DLD1 (cell line): Measurements from ENCODE around the gene OR10V1.

Experiments used
- in situ Hi-C: cut with HindIII; loops from 2 replicates; pipeline ENCODE4 v1.10.0; 2017; ENCODE audit warnings: low sequenced_read_pairs

OR10V1 gene, protein sequence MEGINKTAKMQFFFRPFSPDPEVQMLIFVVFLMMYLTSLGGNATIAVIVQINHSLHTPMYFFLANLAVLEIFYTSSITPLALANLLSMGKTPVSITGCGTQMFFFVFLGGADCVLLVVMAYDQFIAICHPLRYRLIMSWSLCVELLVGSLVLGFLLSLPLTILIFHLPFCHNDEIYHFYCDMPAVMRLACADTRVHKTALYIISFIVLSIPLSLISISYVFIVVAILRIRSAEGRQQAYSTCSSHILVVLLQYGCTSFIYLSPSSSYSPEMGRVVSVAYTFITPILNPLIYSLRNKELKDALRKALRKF

DNA sequence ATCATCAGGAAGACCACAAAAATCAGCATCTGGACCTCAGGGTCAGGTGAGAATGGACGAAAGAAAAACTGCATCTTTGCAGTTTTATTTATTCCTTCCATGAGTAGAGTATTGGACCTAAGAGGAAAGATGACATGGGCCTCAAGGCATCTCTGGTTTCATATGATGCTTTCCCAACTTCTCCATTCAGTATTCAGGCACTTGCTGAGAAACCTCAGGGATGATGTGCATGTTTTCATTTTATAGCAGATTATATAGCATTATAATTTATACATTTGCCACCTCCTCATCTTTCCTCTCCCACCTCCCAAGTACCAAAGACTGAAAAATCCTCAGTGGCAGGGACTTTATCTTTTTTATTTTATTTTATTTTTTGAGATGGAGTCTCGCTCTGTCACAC lies at the start of gene OR10V1:
OR10V1 (minus strand) TSS at position 101 of the 400 bp plus-strand sequence; CDS start at position 101, 0 bp downstream.
- in situ Hi-C loops = no loop called here

GRCh38 chr11:59761993-59762392 lies 48.3 kb upstream of the OR10V1 start:
- in situ Hi-C loops = no loop called here

DNA sequence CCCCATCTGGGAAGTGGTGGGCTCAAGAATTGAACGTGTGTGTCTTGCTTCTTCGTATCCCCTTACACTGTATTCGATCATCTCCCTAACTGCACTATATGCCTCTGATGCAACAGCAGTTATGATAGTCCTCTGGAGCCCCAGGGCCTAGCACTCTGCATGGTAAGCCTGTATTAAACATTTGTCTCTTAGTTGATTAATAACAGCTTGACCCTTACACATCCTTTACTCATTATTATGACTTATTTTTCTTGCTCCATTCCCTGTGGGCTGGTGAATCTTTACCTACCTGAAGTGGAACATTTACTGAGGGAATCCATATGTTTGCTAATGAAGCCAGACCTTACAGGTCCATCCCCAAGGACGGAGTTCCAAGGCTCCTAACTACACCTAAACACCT lies 47.1 kb upstream of the OR10V1 start:
- in situ Hi-C loops = no loop called here

GRCh38 chr11:59759900-59760299 lies 46.3 kb upstream of the OR10V1 start:
- in situ Hi-C loops = no loop called here

GRCh38 chr11:59758401-59759037 lies 44.9 kb upstream of the OR10V1 start:
- in situ Hi-C loops = no loop called here

GRCh38 chr11:59756845-59757244 lies 43.2 kb upstream of the OR10V1 start:
- in situ Hi-C loops = no loop called here

DNA sequence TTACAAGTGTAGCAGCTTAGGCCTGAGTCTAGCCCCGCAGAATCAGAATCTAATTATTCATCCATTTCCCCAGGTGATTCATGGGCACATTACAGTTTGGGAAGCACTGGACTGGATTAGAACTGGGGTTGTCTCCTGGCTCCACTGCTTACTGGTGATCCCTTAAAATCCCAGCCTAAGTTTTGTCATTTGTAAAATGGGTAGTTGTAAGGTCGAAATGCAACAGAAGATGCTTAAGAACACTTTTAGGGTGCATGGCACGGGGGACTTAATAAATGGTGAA lies 42.9 kb upstream of the OR10V1 start:
- in situ Hi-C loops = no loop called here

DNA sequence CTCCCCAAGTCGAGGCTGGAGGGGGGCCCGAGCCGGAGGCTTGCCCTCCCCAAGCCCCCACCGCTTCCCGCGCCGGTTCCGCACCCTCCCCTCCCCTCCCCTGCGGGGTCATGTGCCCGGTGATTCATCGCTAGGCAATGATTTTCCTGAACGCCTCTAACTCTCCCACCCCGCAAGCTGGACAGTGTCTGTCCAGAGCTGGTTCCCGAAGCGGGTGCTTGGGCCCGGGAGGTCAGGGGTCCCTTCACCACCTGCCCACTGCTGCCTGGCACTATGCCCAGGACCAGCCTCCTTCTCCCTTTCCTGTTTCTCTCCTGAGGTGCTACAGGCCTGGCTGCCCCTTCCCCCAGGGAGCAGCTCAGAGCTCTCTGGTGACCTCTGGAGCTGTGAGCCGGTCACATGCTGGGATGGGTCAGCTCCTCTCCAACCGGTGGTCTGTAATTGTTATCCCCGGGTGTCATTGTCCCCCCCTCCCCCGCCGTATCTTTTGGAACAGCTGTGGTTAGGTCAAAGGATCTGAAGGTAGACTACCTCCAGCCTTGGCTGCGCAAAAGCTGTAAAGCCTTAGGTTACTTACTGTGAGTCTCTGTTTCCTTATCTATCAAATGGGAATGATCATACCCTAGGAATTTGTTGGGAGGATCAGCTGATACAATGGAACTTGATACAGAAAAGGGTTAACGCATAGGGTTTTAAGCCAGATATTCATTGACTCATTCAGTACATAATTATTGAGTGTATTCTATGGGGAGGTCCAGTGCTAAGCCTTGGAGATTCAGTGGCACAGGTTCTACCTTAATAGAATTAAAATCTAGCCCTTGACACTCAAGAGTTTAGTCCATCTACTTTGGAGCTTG lies 42.3 kb upstream of the OR10V1 start:
- in situ Hi-C loops = no loop called here

DNA sequence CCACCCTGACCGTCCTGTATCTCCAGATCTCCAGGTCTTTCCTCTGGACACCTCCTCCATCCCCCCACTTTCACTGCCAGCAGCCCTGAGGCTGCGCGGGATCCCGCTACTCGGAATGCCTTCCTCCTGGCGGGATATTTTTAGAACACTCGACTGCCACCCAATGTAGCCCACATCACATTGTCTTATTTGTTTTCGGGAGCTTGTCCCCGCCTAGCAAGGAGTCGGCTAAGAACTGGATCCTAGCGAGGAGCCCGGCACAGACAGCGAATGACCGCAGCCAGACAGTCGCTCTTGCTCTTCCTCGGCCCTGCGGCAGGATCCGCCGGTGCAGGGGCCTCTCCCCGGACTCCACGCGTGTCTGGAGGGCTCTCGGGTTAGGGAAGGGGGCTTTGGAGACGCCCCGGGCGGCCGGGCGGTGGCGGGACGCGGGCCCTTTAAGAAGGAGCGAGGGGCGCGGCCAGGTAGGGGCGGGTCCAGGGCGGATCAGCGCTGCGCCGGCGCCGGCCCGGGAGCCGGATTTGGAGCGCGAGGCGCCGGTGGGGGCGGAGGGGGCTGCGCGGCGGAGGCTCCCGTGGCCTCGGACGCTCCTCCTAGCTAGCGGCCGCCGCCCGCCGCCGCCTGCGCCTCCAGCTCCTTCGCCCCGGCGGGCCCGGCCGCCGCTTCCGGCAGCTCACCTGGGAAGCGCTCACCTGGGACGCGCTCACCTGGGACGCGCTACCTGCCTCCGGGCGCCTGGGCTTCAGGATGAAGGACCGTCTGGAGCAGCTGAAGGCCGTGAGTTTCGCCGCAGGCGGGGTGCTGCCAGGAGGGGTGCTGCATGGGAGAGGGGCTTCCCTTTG lies 41.4 kb upstream of the OR10V1 start, which contains the start of gene STX3:
STX3 (plus strand) TSS at position 518 of the 842 bp plus-strand sequence; CDS start at position 748, 230 bp downstream.
- in situ Hi-C loops = no loop called here

- in situ Hi-C loops = no loop called here
These were observed 40.8 kb upstream of the OR10V1 start for GRCh38 chr11:59754494-59754858.

GRCh38 chr11:59753650-59754493 lies 40.2 kb upstream of the OR10V1 start:
- in situ Hi-C loops = no loop called here

- in situ Hi-C loops = no loop called here
These were observed 32.5 kb upstream of the OR10V1 start for GRCh38 chr11:59746111-59746510.

DNA sequence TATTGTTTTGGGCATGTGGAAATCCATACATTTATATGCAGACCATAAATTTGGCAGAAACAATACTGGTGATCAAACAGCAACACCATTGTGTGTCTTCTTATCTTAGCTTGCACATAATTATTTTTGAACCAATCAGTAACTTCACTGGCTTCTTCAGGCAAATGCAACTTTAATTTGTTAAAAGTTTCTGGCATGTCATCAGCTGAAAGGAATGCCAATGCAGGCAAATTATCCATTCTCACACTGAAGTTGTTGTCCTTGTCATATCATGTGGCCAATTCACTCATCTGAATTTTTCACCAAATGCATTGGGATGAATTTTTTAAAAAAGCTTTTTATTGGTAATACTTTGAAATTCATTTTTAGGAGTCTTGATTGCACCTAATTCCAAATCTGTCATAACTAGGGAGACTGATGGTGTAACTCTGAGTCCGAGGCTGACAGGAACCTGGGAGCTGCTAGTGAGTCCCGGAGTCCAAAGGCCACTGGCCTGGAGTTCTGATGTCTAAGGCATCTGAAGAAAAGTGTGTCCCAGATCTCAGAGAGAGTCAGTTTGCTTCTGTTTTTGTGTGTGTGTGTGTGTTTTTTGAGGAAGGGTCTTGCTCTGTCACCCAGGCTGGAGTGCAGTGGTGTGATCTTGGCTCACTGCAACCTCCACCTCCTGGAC lies 17.4 kb upstream of the OR10V1 start:
- in situ Hi-C loops = no loop called here

DNA sequence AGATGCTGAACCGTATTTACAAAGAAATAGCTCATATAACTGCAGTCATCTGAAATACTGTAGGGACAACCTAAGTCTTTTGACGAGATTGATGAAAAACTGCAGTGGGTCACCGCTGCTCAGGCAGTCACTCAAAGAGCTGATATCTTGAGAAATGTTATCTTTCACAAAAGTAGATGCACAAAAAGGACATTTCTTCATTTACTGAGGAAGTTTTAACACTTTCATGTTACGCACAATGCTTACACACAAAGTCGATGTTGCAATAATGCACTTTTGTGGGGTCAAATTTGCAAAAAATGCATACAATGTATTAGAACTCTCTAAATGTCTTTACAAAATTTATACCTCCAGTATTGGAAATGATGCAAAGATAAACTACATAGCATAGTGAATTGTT lies 16.2 kb upstream of the OR10V1 start:
- in situ Hi-C loops = no loop called here

DNA sequence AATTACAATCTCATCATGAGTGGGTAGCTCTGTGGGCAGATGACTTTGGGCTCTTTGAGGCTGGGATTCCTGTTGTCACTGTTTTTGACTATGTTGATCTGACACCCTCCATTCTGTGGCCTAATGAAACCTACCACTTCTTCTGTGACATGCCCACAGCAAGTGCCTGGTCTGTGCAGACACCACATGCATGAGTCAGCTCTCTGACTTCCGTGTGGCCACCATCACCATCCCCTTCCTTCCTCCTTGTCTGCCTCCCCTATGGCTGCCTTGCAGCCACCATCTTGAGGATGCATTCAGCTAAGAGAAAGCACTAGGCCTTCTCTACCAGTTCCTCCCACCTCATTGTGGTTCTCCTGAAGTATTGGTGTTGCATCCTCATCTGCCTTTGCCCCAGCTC lies 15.3 kb upstream of the OR10V1 start:
- in situ Hi-C loops = no loop called here

- in situ Hi-C loops = no loop called here
These were observed 14.5 kb upstream of the OR10V1 start for GRCh38 chr11:59728154-59728553.

DNA sequence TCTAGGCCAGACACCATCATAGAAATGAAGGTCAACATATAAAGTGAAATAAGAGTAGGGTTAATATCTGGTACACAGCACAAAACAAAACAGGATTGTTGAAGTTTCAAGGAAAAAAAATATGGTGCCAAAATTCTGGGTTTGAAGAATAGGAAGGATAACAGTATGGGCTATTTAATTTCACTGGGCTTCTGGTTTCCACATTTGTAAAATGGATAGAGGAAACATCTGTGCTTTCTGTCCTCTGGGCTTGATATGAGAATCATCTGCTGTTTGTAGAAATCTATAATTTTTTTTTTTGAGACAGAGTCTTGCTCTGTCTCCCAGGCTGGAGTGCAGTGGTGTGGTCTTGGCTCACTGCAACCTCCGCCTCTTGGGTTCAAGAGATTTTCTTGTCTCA lies 13.8 kb upstream of the OR10V1 start:
- in situ Hi-C loops = no loop called here

DNA sequence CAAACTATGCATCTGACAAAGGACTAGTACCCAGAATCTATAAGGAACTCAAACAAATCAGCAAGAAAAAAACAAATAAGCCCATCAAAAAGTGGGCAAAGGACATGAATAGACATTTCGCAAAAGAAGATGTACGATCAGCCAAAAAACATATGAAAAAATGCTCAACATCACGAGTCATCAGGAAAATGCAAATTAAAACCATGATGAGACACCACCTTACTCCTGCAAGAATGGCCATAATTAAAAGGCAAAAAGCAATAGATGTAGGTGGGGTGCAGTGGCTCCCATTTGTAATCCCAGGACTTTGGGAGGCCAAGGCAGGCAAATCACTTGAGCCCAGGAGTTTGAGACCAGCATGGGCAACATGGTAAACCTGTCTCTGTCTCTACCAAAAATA lies 10.4 kb upstream of the OR10V1 start:
- in situ Hi-C loops = no loop called here

- in situ Hi-C loops = no loop called here
These were observed 5.9 kb upstream of the OR10V1 start for GRCh38 chr11:59719556-59719955.

- in situ Hi-C loops = no loop called here
These were observed 2.4 kb upstream of the OR10V1 start for GRCh38 chr11:59716051-59716450.
